ENCODE measurements around the gene TUBG1. TPM values are rescaled to one million over a fixed set of nuclear protein-coding genes. Genes with fewer than 3 reads are reported as not detected.

Gene TUBG1
- total RNA-seq = 17.1 and 18.1 TPM in 2 replicates

GRCh38 chr17:42609182-42609813 is at the start of gene TUBG1, which contains the start of gene RETREG3:
Gene TUBG1, plus strand, starts transcription at chr17:42609683. Its CDS starts 55 bp downstream, at chr17:42609738.
Gene RETREG3, minus strand, starts transcription at chr17:42609374. Its CDS starts 50 bp downstream, at chr17:42609324.

GRCh38 chr17:42561897-42562387 is 47.5 kb upstream of the TUBG1 start, which contains the start of gene COASY:
Gene COASY, plus strand, starts transcription at chr17:42562148. Its CDS starts 475 bp downstream, at chr17:42562623.

DNA sequence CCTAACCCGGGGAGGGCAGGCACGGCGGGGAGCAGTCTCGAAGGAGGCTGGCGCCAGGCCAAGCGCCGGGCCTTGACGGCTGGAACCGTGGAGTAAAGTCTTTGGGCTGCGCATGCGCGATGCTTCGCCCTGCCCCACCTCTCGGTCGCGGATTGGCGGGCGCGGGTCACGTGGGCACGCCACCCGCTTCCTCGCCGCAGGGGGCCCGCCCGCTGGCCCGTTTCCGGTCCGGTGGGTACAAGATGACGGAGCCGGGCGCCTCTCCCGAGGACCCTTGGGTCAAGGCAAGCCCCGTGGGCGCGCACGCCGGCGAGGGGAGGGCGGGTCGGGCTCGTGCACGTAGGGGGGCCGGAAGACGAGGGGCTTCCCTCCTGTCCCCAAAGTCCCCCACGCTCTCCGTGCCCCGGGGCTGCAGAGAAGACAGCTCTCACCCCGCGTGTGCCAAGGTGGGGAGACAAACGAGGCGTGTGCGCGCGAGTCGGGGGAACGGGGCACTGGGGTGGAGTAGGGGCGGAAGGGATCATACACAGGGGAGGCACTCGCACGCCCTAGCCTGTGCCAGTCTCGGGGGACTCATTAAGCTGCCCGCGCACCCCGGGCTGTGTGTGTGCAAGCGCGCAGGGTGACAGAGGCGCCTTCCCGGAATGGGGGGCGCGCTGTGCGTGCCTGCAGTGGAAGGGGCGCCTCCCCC is 42.5 kb upstream of the TUBG1 start, which contains the start of gene MLX:
TSS of gene MLX (plus strand) at position 218 of the 691 bp plus-strand sequence. CDS start at position 243, 25 bp downstream.

GRCh38 chr17:42577532-42578281 is 31.8 kb upstream of the TUBG1 start, which contains the start of gene PSMC3IP:
Gene PSMC3IP, minus strand, starts transcription at chr17:42577729. Its CDS starts 43 bp downstream, at chr17:42577686.

DNA sequence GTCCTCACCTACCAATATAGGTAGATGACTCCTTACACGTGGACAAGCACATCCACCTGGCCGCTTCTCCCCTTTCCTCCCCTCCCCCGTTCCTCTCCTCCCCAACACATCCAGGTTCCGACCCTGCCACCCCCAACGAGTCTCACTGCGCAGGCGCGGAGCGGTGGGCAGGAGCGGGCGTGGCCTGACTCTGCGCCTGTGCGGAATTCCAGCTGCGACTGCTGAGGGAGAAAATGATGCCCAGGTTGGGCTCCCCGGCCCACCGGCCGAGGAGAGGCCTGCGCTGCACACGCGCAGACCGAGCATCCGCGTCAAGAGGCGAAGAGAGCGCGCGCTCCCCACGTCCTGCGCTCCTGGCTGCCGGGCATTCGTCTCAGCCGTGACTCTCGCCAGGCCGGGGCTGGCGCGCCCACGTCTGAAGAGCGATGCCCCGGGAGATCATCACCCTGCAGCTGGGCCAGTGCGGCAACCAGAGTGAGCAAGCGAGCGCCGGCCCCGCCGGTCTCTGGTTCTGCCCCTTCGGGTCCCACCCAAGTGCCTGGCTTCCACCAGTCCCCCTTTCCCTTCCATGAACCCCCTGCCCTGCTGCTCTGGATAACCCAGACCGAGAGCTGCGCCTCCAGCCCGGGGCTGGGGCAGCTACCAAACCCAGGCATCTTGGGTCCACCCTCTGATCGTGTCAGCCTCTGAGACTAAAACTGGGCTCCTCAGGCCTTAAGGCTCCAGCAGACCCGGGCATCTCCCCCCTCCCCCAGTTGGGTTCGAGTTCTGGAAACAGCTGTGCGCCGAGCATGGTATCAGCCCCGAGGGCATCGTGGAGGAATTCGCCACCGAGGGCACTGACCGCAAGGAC is 49.8 kb downstream of the TUBG1 start, which contains the start of gene TUBG2:
TSS of gene TUBG2 (plus strand) at position 206 of the 853 bp plus-strand sequence. CDS start at position 426, 220 bp downstream.

Other genes with a start within 250 kb of the TUBG1 start
- 193 and 275 TPM in 2 replicates for gene STAT3, start 221.2 kb upstream of the TUBG1 start, total RNA-seq
- 1,094 and 1,211 TPM in 2 replicates for gene CAVIN1, start 186.4 kb upstream of the TUBG1 start, total RNA-seq
- gene ATP6V0A1, start 150.8 kb upstream of the TUBG1 start, total RNA-seq = 66.8 and 72.1 TPM in 2 replicates
- 31.0 and 41.8 TPM in 2 replicates for gene NAGLU, start 73.4 kb upstream of the TUBG1 start, total RNA-seq
- gene HSD17B1, start 56.8 kb upstream of the TUBG1 start, total RNA-seq = 0.39 and 0.86 TPM in 2 replicates
- 12.3 and 13.6 TPM in 2 replicates for gene COASY, start 47.5 kb upstream of the TUBG1 start, total RNA-seq
- gene MLX, start 42.6 kb upstream of the TUBG1 start, total RNA-seq = 32.2 and 38.5 TPM in 2 replicates
- gene PSMC3IP, start 32.0 kb upstream of the TUBG1 start, total RNA-seq = 3.0 and 4.1 TPM in 2 replicates
- 60.0 and 66.8 TPM in 2 replicates for gene RETREG3, start 309 bp upstream of the TUBG1 start, total RNA-seq
- 14.9 and 15.3 TPM in 2 replicates for gene TUBG2, start 49.6 kb downstream of the TUBG1 start, total RNA-seq
- 8.0 and 8.2 TPM in 2 replicates for gene PLEKHH3, start 67.3 kb downstream of the TUBG1 start, total RNA-seq
- gene CCR10, start 72.2 kb downstream of the TUBG1 start, total RNA-seq = 1.0 and 1.2 TPM in 2 replicates
- 12.4 and 14.2 TPM in 2 replicates for gene CNTNAP1, start 72.8 kb downstream of the TUBG1 start, total RNA-seq
- 26.6 and 27.7 TPM in 2 replicates for gene EZH1, start 135.4 kb downstream of the TUBG1 start, total RNA-seq
- 0.22 TPM in 1 of 2 replicates, not detected in the other for gene RAMP2, start 151.5 kb downstream of the TUBG1 start, total RNA-seq
- gene VPS25, start 163.8 kb downstream of the TUBG1 start, total RNA-seq = 51.0 and 57.1 TPM in 2 replicates
- under 0.01 TPM in 1 of 2 replicates, not detected in the other for gene WNK4, start 170.9 kb downstream of the TUBG1 start, total RNA-seq
- 48.9 and 52.8 TPM in 2 replicates for gene COA3, start 189.0 kb downstream of the TUBG1 start, total RNA-seq
- 0.13 and 0.65 TPM in 2 replicates for gene CNTD1, start 189.2 kb downstream of the TUBG1 start, total RNA-seq
- 73.6 and 81.3 TPM in 2 replicates for gene BECN1, start 214.6 kb downstream of the TUBG1 start, total RNA-seq
- 85.0 and 90.0 TPM in 2 replicates for gene PSME3, start 223.7 kb downstream of the TUBG1 start, total RNA-seq
- 1.3 and 2.6 TPM in 2 replicates for gene AOC2, start 234.9 kb downstream of the TUBG1 start, total RNA-seq
- gene AOC3, start 241.5 kb downstream of the TUBG1 start, total RNA-seq = 0.13 and 0.54 TPM in 2 replicates

Data from articular chondrocyte of knee joint (primary cell).